Measurements from ENCODE around the gene NBPF15.
"Not testable (repeated sequence)": the region's sequence is repeated elsewhere in the genome, so short reads cannot be mapped to it uniquely, and the experiment has no call there.

GRCh38 chr1:144485048-144485993 lies 23.9 kb upstream of the NBPF15 start:
- not testable (repeated sequence) for TF ChIP-seq CTCF, EZH2phosphoT487 (IDR thresholded peaks at IDR 0.05; ENCODE audit: low read length)

Data from MM.1S (cell line).